Lung (tissue), 12 donors: ENCODE data around the gene SLC18A3. TPM values are rescaled to one million over a fixed set of nuclear protein-coding genes. Genes with fewer than 3 reads are reported as not detected.

ENCODE experiments used
- ATAC-seq: fragments of 200-7000 bp; cut with Tn5 transposase; one replicate; pipeline ENCODE4 v1.9.1; 2020; ENCODE audit warnings: moderate number of reproducible peaks; ENCODE audit not compliant: insufficient read depth, low FRiP score
- DNase-seq, 3 donors: peaks; one replicate each; pipeline ENCODE4 v3.0.0-alpha.2; 2013 to 2017
- H3K27ac ChIP-seq, 2 donors: one replicate each; pipeline ENCODE4 v1.5.1; 2013; ENCODE audit warnings: mild to moderate bottlenecking in 2 of 2, moderate library complexity in 2 of 2, control low read depth in 1 of 2, inconsistent platforms in 1 of 2, low read depth in 1 of 2, low read length in 1 of 2
- H3K27me3 ChIP-seq, 3 donors: one replicate each; pipeline ENCODE4 v1.5.1; 2013; ENCODE audit warnings: low read length in 2 of 3; ENCODE audit not compliant: control insufficient read depth in 3 of 3, insufficient read depth in 3 of 3
- H3K36me3 ChIP-seq, 4 donors: one replicate each; pipeline ENCODE4 v1.5.1; 2013; ENCODE audit warnings: low read length in 4 of 4, mild to moderate bottlenecking in 1 of 4, moderate library complexity in 1 of 4; ENCODE audit not compliant: control insufficient read depth in 4 of 4, insufficient read depth in 4 of 4
- H3K4me1 ChIP-seq, 5 donors: one replicate each; pipeline ENCODE4 v1.5.1; 2013; ENCODE audit warnings: low read length in 5 of 5, mild to moderate bottlenecking in 2 of 5, moderate library complexity in 1 of 5; ENCODE audit not compliant: control insufficient read depth in 5 of 5, insufficient read depth in 5 of 5
- H3K4me3 ChIP-seq: one replicate; pipeline ENCODE4 v1.5.1; 2013; ENCODE audit warnings: mild to moderate bottlenecking, control low read depth, moderate library complexity
- H3K9ac ChIP-seq, 2 donors: one replicate each; pipeline ENCODE4 v1.5.1; 2013; ENCODE audit warnings: low read length in 2 of 2, control low read depth in 1 of 2; ENCODE audit not compliant: insufficient read depth in 1 of 2
- H3K9me3 ChIP-seq, 4 donors: one replicate each; pipeline ENCODE4 v1.5.1; 2013; ENCODE audit warnings: low read length in 3 of 4, mild to moderate bottlenecking in 1 of 4, moderate library complexity in 1 of 4; ENCODE audit not compliant: control insufficient read depth in 4 of 4, insufficient read depth in 3 of 4
- WGBS, 2 donors: extraction: QIAGEN DNeasy Blood & Tissue Kit; methylation state at CpG; one replicate each; pipeline ENCODE4 v1.1.7; 2013; 5-methylcytosine and 5-hydroxymethylcytosine counted together
- polyA plus RNA-seq, 2 donors: library from polyadenylated mRNA; stranded (reverse); fragments of 200-250 nt; gene quantifications; one replicate each; pipeline ENCODE4 v1.2.1, GENCODE V29; 2013
- total RNA-seq, 2 donors: library from RNA; depleted of rRNA in 1 of 2; stranded (reverse); fragments of >200 nt in 1 of 2; gene quantifications; one replicate each; pipeline ENCODE4 v1.2.1, GENCODE V29; 2014 to 2021
- TF ChIP-seq, protein P1 (sequence below): IDR thresholded peaks from 2 replicates; pipeline ENCODE4 v1.5.1; 2012; ENCODE audit warnings: mild to moderate bottlenecking; ENCODE audit errors: control extremely low read depth, extremely low read depth
- donor health status: control.
- donor health status: control.
- donor health status: Bipolar disorder and iron deficiency.
- donor health status: healthy.
- donor health status: DM: yes; HTN: yes; CAD: no.

Gene SLC18A3
- total and polyA plus RNA-seq, 4 donors, result not detected

DNA sequence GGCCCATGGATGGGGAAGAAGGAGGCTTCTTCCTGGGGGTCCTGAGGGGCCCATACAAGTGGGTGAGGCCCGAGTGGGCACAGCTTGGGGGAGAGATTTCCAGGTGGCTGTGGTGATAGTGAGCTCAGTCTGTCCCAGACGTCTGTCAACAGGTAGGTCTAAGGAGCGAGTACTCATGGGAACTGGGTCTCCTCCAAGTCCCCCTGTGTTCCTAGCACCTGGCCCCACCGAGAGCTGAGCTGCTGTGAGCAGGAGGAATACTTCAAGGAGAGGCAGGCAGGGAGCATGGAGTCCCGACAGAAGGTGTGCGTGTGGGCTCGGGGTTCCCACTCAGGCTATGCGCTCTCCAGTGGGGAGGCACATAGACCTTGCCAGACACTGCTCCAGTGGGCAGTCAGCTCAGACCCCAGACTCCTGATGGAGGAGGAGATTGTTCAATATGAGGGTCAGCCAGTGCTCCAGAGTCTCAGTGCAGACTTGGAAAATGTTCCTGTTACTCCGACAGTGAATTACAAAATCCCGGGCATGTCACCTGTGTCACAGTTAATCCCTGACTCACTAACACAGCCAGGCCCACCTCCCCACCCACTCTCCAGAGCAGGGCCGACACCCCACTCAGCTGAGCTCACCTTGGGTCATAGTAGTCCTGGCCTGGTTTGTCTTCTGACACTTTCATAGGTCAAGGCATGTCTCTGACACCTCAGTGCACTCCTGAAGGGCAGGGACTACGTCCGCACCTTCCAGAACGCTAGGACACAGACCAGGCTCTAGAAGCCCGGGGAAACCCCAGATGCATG is 41.1 kb downstream of the SLC18A3 start:
- DNase-seq, result no peak
- no peak for ATAC-seq
- Histone ChIP-seq H3K9ac (no peak overlapping the region), H3K36me3 (no peaks in the 10 kb centered on the region), H3K27me3 (no peaks in the 10 kb centered on the region), H3K27ac (no peak overlapping the region), H3K9me3 (no peaks in the 10 kb centered on the region), H3K4me3 (no peak overlapping the region), H3K4me1 (no peaks in the 10 kb centered on the region)
- 81 to 89% methylated on average over 15 of the region's 15 CpGs for WGBS, 2 donors
- TF ChIP-seq, protein P1, sequence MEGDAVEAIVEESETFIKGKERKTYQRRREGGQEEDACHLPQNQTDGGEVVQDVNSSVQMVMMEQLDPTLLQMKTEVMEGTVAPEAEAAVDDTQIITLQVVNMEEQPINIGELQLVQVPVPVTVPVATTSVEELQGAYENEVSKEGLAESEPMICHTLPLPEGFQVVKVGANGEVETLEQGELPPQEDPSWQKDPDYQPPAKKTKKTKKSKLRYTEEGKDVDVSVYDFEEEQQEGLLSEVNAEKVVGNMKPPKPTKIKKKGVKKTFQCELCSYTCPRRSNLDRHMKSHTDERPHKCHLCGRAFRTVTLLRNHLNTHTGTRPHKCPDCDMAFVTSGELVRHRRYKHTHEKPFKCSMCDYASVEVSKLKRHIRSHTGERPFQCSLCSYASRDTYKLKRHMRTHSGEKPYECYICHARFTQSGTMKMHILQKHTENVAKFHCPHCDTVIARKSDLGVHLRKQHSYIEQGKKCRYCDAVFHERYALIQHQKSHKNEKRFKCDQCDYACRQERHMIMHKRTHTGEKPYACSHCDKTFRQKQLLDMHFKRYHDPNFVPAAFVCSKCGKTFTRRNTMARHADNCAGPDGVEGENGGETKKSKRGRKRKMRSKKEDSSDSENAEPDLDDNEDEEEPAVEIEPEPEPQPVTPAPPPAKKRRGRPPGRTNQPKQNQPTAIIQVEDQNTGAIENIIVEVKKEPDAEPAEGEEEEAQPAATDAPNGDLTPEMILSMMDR, result no peak

DNA sequence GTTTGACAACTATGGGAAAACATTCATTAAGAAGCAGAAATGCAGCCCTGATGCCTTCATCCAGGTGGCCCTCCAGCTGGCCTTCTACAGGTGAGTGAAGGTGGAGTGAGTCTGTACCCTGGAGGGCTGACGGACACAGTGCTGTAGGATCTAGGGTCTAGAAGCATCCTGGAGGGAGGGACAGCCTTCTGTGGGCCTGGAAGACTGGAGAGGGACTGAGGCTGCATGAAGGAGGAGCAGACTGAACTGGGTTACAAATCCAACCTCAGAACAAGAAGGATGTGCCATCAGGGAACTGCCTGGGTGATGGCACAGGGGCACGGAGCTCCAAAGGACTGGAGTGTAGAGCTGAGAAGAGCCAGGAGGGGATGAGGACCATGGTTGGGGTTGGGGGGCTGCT is 41.8 kb downstream of the SLC18A3 start:
- Histone ChIP-seq H3K4me3 (no peak overlapping the region), H3K27ac (no peak overlapping the region), H3K4me1 (no peaks in the 10 kb centered on the region), H3K9me3 (no peaks in the 10 kb centered on the region), H3K9ac (no peak overlapping the region), H3K36me3 (no peaks in the 10 kb centered on the region), H3K27me3 (no peaks in the 10 kb centered on the region)
- WGBS, 2 donors, result 78% methylated on average over 2 of the region's 2 CpGs
- DNase-seq (no peak), ATAC-seq (no peak)
- TF ChIP-seq, protein P1, result no peak

DNA sequence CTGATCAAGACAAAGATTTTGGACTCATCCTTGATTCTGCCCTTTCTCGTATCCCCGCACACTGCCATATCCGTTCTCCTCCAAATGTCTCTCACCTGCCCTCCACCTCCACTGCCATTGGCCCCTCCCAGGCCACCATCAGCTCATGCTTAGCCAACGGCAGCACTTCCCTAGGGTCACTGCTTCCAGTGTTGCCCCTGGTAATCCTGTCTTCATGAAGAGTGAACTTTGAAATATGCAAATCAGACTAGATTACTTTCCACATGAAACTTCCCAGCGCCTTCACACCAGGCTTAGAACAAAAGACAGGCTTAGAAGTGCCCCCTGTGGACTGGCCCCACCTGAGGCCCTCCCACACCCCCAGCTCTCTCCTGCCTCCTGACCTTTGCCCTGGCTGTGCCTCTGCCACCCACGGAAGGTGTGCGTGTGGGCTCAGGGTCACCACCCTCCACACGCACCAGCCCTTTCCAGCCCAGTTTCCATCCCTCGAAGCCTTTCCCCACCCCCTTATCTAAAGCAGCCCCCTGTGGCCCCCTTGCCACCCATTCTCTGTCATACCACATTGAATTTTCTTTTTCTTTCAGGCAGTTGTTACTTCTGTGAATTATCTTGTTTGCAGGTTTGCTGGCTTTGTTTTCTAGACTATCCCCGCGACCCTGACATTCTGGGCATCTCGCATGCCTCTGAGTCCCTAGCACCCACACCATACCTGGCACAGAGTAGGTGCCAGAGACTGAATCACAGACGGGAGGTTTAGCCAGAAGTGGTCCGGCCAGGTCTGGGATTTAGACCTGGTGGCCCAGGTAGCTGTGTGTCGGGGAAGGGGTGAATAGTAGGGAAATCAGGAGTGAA is 42.5 kb downstream of the SLC18A3 start:
- Histone ChIP-seq H3K9me3 (no peaks in the 10 kb centered on the region), H3K4me1 (no peaks in the 10 kb centered on the region), H3K36me3 (no peaks in the 10 kb centered on the region), H3K4me3 (no peak overlapping the region), H3K27me3 (no peaks in the 10 kb centered on the region), H3K27ac (no peak overlapping the region), H3K9ac (no peak overlapping the region)
- 74 to 84% methylated on average over 15 of the region's 15 CpGs for WGBS, 2 donors
- no peak for DNase-seq
- no peak for ATAC-seq
- TF ChIP-seq, protein P1, result no peak
